KBM-7 (cell line): Measurements from ENCODE around the gene CTSE.
A peak's percentile ranks its signal among the peaks of the same experiment; 100 is the strongest.

Source experiments
- DNase-seq: peaks from one replicate; pipeline ENCODE4 v3.0.0-alpha.2; 2015
- in situ Hi-C: fragments of 300-500 bp; cut with MboI; formaldehyde crosslinking; loops from 2 replicates; pipeline ENCODE4 v1.14.3; 2020; ENCODE audit warnings: low sequenced_read_pairs, low pct_unique_long_range_greater_than_20kb, mixed read lengths

CTSE gene

DNA sequence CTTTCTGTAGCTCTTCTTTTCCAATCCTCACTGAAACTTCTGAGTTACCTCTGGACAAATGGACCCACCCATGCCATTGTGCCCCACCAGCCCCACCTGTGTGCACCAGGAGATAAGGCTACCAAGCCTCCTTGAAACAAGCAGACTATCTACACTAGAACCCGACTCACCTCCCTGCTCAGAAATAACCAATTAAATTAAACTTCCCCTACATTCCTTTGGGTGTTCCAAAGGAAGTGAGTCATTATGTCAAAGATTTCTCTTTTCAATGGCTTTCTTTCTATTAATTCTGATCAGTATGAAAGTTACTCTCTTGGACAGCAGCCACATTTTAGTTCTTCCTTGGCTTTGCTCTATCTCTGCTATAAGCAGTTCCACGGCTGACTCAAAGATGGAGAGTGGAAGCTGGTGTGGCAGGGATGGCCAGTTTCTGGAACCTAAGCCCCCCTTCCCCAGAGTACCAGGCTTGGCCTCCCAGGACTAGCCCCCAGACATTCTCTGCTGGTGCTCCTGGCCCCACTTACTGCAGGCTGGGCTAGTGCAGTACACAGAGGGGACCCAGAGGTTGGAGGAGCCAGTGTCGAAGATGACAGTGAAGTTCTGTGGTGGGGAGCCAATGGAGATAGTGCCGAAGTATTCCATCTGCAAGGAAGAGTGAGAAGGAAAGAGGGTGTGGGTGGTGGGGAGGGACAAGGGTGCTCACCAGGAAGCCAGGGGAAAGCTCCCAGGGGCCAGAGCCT is 1.9 kb downstream of the CTSE start:
- DNase-seq = no peak
- in situ Hi-C loops = no loop called here

DNA sequence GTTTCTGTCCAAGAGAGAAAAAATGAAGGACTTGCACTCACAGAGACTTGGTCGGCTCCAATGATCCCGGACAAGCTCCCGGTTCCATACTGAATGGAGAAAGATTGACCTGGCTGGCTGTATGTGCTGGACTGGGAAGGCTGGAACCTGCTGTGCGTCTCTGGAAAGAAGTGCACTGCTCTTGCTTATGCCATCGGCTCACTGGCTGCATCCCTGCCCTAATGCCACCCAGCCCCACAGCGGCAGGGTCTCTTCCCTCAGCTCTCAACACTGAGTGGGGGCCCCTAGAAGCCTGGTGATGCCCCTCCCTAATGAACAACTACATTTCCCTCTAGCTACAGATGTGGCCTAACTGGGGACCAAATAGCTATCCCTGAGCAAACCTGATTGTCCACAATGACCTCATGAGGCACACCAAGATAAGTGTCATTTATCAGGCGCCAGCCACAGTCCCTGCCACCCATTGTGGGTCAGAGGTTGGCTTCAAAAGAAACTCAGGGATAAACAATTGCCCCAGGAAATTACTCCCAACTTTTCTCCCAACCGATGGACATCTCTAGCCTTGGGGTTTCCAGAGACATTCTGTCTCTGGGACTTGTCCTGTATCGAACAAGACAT is 2.6 kb downstream of the CTSE start:
- in situ Hi-C loops = no loop called here

GRCh38 chr1:206020393-206021007 is 3.2 kb downstream of the CTSE start:
- in situ Hi-C loops = no loop called here
- DNase-seq = no peak

More for the DNA sequence above, 2.6 kb downstream of the CTSE start:
- DNase-seq = no peak

- in situ Hi-C loops = no loop called here
- DNase-seq = no peak
These were observed 8.6 kb downstream of the CTSE start for GRCh38 chr1:206015071-206015470.

DNA sequence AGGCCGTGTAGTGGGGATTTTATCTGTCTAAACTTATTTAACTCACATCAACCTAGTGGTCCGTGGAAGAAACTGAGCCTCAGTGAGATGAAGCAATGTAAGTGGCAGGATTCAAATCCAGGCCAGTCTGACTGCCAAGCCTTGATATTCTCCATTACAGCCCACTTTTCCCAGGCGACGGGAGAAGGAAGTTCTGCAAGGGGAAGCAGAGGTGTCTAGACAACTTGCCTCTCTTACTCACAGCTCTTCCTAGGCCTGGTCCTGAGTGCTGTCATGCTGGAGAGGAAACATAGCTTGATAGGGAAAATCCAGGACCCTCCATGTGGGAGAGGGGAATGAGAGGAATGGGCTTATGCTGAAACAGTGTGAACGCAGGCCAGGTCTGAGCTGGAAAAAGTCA is 9.1 kb downstream of the CTSE start:
- in situ Hi-C loops = no loop called here

DNA sequence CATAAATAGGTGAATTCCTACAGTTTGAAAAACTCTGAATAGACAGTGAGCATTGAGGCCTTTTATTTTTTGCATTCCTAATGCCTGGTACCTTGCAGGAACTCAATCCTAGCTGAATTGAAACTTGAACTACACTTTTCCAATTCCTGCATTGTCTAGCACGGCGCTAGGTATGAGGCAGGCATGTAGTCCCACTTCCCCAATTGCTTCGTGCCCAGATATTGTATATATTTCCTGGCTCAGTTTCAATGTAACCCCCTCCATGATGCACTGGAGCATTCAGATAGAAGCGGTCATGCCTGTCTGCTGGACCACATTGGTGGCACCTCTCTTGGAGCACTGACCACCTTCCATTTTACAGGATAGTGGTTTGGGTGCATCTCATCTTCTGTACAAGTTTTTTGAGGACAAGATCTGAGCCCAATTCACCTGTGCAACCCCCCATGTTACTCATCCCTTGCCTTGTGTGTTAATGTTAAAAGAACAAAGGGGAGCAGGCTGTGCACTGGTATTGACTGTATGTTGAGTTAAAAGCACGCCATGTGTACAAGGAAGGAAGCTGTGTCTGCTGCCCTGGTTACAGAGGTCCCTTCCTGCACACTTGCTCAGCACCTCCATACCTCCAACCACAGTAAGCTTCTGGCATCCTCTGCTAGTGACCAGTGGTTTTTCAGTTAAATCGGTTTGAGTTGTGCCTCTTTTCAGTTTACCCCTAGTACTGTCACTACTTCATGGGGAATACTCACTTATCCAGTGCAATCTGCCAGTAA is 10.5 kb downstream of the CTSE start:
- in situ Hi-C loops = no loop called here
- DNase-seq = peak; percentile 39

More for the DNA sequence above, 9.1 kb downstream of the CTSE start:
- no peak for DNase-seq

DNA sequence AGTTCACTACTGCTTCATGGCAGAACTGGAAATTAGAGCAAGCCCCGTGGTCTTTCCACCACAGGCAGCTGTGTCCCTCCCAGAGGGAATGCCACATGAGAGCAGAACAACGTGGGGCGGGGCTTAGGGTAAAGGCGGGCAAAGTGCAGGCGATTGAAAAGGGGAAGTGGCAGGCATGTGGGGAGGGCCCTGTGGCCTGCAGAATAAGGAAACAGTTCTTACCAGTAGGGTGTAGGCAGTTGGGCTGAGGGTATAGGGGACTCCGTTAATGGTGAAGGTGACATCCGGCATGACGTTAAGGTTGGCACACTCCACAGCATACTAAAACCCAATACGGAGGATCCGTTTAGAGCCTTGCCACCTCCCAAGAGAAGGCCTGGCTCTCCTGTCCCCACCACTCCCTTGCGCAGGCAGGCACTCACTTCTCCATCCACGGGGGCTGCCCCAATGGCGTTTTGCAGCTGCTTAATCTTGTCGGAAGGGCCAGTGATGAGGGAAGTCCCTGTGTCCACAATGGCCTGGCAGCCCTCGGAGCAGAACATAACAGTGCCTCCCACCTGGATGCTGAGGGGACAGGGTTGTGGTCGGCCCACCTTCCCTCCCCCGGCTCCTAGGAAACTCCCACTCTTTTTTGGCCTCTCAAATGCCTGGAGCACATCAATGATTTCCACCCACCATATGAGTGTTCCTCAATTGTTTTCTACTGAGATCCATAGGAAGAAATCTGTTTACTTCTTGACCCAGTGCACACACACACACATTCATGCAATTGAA is 11.4 kb downstream of the CTSE start:
- in situ Hi-C loops = no loop called here
- DNase-seq = peak; percentile 100

DNA sequence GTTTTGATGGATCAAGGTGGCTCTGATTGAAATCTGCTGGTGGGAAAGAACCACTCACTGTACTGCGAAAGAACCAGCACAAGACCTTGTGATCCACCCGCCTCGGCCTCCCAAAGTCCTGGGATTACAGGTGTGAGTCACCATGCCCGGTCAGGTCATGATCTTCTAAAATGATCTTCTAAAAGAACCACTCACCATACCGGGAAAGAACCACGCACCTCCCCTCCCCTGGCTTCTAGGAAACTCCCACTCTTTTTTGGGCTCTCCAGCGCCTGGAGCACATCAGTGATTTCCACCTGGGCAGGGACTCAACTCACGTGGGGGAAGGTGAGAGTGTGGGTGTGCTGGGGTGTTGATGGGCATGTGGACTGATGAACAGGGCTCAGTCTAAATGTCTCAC is 12.6 kb downstream of the CTSE start:
- in situ Hi-C loops = no loop called here
- DNase-seq = no peak

GRCh38 chr1:206010060-206010459 is 13.6 kb downstream of the CTSE start:
- in situ Hi-C loops = no loop called here
- DNase-seq = no peak

DNA sequence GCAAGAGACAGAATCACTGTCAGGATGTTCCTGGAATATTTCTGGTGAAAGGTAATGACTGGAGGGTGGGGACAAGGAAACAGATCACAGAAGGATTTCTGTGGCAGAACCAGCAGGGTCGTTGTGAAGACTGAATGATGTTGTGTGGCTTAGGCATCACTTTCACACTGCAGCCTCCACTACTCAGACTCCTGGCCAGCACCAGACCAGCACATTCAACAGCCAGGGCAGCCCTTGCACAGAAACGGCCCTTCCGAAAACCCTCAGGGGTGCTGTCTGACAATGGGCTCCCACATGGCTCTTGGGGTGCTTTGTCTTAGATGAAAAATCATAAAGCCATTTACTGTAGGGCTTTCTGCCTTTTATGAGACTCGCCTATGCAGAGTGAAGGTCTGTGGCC is 16.7 kb downstream of the CTSE start:
- in situ Hi-C loops = no loop called here
- DNase-seq = no peak

GRCh38 chr1:206005778-206006180 is 17.9 kb downstream of the CTSE start:
- in situ Hi-C loops = no loop called here

GRCh38 chr1:206005234-206005633 is 18.5 kb downstream of the CTSE start:
- DNase-seq = no peak
- in situ Hi-C loops = no loop called here

More at GRCh38 chr1:206005778-206006180, 17.9 kb downstream of the CTSE start:
- peak; percentile 43 for DNase-seq

- DNase-seq = peak; percentile 30
- in situ Hi-C loops = no loop called here
These were observed 18.9 kb downstream of the CTSE start for GRCh38 chr1:206004826-206005225.

DNA sequence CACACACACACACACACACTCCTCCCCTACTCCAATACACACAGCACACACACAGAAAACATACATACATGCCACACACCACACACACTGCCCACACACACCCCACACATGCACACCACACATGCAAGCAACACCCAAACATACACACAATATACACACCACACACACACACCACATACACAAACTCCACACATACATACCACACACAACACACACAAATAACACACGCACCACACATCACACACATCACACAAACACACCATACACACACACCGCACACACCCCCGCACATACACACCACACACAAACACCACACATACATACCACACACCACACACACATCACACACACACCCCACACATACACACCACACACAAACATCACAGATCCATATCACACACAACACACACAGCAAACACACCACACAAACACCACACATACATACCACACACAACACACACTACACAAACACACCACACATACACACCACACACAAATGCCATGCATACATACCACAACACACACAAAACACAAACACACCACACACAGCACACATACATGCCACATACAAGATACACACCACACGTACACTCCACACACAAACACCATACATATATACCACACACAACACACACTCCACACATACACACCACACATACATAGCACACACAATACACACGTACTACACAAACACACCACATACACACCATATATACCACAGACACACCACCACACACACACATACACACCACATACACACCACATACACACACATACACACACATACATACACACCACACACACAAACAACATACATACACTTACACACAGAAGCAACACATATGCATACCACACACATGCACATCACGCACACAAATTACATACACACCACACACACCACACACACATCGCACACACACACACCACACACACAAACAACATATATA is 19.6 kb downstream of the CTSE start:
- no peak for DNase-seq
- in situ Hi-C loops = no loop called here

GRCh38 chr1:206002871-206003801 is 20.6 kb downstream of the CTSE start, which contains the start of gene RAB7B:
Gene RAB7B (minus strand): TSS chr1:206003395. CDS start chr1:205994135, 9,260 bp downstream.
- peak; percentile 70 for DNase-seq
- in situ Hi-C loops = no loop called here

DNA sequence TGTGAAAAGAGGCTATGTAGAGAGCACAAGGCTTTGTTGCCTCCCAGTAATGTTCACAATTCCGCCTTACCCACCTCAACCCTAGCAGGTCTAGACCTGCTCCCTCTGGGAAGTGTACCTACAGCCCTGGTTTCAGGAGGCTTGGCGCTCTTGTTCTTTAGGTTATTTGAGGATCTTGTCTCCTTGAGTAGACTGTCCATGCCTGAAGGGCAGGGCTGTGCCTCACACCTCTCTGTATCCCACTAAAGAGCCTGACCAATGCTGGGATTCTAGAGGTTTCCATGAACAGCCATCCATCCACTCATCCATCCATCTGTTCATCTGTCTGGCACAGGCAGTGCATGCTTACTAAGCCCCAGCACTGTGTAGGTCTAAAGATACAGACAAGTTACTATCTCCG is 21.5 kb downstream of the CTSE start:
- in situ Hi-C loops = no loop called here
- DNase-seq = no peak

DNA sequence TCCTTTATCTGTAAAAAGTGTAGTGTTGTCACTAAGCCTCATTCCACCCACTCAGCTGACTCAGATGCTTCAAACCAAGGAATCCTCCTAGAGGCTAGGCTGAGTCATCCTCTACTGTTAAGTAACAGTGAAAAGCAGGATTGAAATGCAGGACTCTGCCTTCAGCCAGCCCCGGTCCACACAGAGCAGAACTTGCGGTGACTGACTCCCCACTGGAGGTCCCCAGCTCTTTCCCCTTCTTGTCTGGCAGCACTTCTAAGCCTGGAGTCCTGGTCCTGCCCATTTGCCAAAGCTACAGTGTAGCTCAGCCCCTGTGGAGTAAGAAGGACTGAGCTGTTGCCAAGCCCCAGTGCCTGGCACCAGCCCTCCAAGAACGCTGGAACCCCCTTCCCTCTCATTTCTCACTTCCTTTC is 22.2 kb downstream of the CTSE start:
- DNase-seq = peak; percentile 71
- in situ Hi-C loops = no loop called here
